Mesenchymal stem cell (in vitro differentiated cells and primary cell): ENCODE measurements around the gene MYO9B.

Source experiments
- DNase-seq: peaks from one replicate; pipeline ENCODE4 v3.0.0-alpha.2; 2013
- H2AFZ ChIP-seq: one replicate; pipeline ENCODE4 v1.6.1; 2013; ENCODE audit warnings: low read depth, mild to moderate bottlenecking, control low read depth, inconsistent platforms, low read length, moderate library complexity
- H2AK5ac ChIP-seq: 2 replicates; pipeline ENCODE4 v1.6.1; 2013; ENCODE audit warnings: low read length, moderate library complexity, mild to moderate bottlenecking, inconsistent platforms; ENCODE audit not compliant: severe bottlenecking
- H2BK120ac ChIP-seq: one replicate; pipeline ENCODE4 v1.6.1; 2013; ENCODE audit warnings: low read depth, mild to moderate bottlenecking, inconsistent platforms, low read length, moderate library complexity
- H2BK12ac ChIP-seq, 2 experiments: one replicate each; pipeline ENCODE4 v1.6.1; 2013; ENCODE audit warnings: inconsistent platforms in 2 of 2, low read length in 2 of 2, mild to moderate bottlenecking in 2 of 2, moderate library complexity in 2 of 2, control low read depth in 1 of 2
- H2BK15ac ChIP-seq: one replicate; pipeline ENCODE4 v1.6.1; 2013; ENCODE audit warnings: mild to moderate bottlenecking, low read depth, inconsistent platforms; ENCODE audit not compliant: poor library complexity, severe bottlenecking
- H2BK5ac ChIP-seq: 2 replicates; pipeline ENCODE4 v1.6.1; 2013; ENCODE audit warnings: low read depth, mild to moderate bottlenecking, low read length, control low read depth, inconsistent platforms; ENCODE audit not compliant: poor library complexity, severe bottlenecking
- H3K14ac ChIP-seq, 2 experiments: one replicate each; pipeline ENCODE4 v1.6.1; 2013; ENCODE audit warnings: inconsistent platforms in 2 of 2, low read length in 2 of 2, control low read depth in 1 of 2, mild to moderate bottlenecking in 1 of 2, moderate library complexity in 1 of 2
- H3K18ac ChIP-seq, 2 experiments: one replicate each; pipeline ENCODE4 v1.6.1; 2013; ENCODE audit warnings: inconsistent platforms in 2 of 2, low read length in 2 of 2, control low read depth in 1 of 2, low read depth in 1 of 2, mild to moderate bottlenecking in 1 of 2
- H3K23ac ChIP-seq, 2 experiments: one replicate each; pipeline ENCODE4 v1.6.1; 2013; ENCODE audit warnings: inconsistent platforms in 2 of 2, low read length in 2 of 2, mild to moderate bottlenecking in 2 of 2, moderate library complexity in 2 of 2, control low read depth in 1 of 2
- H3K27ac ChIP-seq: 2 replicates; pipeline ENCODE4 v1.5.1; 2013; ENCODE audit warnings: mild to moderate bottlenecking, moderate library complexity, low read length, control low read depth, inconsistent platforms; ENCODE audit not compliant: poor library complexity, severe bottlenecking
- H3K27me3 ChIP-seq, 2 experiments: 2 replicates each; pipeline versions ENCODE4 v1.6.1 to v1.7.0; 2013; ENCODE audit warnings: low read length in 2 of 2, mild to moderate bottlenecking in 2 of 2, moderate library complexity in 2 of 2, control low read depth in 1 of 2, inconsistent platforms in 1 of 2; ENCODE audit not compliant: control insufficient read depth in 1 of 2, insufficient read depth in 1 of 2
- H3K36me3 ChIP-seq, 2 experiments: 2 replicates each; pipeline versions ENCODE4 v1.6.1 to v1.7.0; 2013; ENCODE audit warnings: low read length in 2 of 2, control low read depth in 1 of 2, inconsistent platforms in 1 of 2, low read depth in 1 of 2, mild to moderate bottlenecking in 1 of 2; ENCODE audit not compliant: insufficient read depth in 2 of 2, control insufficient read depth in 1 of 2
- H3K4ac ChIP-seq, 2 experiments: one replicate each; pipeline ENCODE4 v1.6.1; 2013; ENCODE audit warnings: inconsistent platforms in 2 of 2, low read length in 2 of 2, mild to moderate bottlenecking in 2 of 2, moderate library complexity in 2 of 2, control low read depth in 1 of 2, low read depth in 1 of 2
- H3K4me1 ChIP-seq: 2 replicates; pipeline ENCODE4 v1.6.1; 2013; ENCODE audit warnings: low read depth, low read length, control low read depth; ENCODE audit not compliant: control insufficient read depth, insufficient read depth
- H3K4me2 ChIP-seq: 2 replicates; pipeline ENCODE4 v1.6.1; 2013; ENCODE audit warnings: low read length, mild to moderate bottlenecking, inconsistent platforms; ENCODE audit not compliant: poor library complexity, severe bottlenecking
- H3K4me3 ChIP-seq, 2 experiments: 2 replicates each; pipeline versions ENCODE4 v1.5.1 to v1.7.0; 2013; ENCODE audit warnings: low read length in 2 of 2, mild to moderate bottlenecking in 2 of 2, control low read depth in 1 of 2, low read depth in 1 of 2; ENCODE audit not compliant: insufficient read depth in 1 of 2
- H3K79me1 ChIP-seq: replicated peaks from 2 replicates; pipeline ENCODE4 v1.6.1; 2013; ENCODE audit warnings: mild to moderate bottlenecking, control low read depth, low read length, inconsistent platforms; ENCODE audit not compliant: poor library complexity, severe bottlenecking
- H3K9ac ChIP-seq: 2 replicates; pipeline ENCODE4 v1.7.0; 2013; ENCODE audit warnings: mild to moderate bottlenecking, low read length, moderate library complexity
- H3K9me3 ChIP-seq: 2 replicates; pipeline ENCODE4 v1.7.0; 2013; ENCODE audit warnings: mild to moderate bottlenecking, low read length; ENCODE audit not compliant: control insufficient read depth
- H4K8ac ChIP-seq: one replicate; pipeline ENCODE4 v1.6.1; 2013; ENCODE audit warnings: inconsistent platforms, mild to moderate bottlenecking, low read length, moderate library complexity
- H4K91ac ChIP-seq: one replicate; pipeline ENCODE4 v1.6.1; 2013; ENCODE audit warnings: mild to moderate bottlenecking, low read length, inconsistent platforms
- WGBS: methylation state at CpG from one replicate; pipeline ENCODE4 v1.1.7; 2013; ENCODE audit warnings: mixed read lengths; 5-methylcytosine and 5-hydroxymethylcytosine counted together

Gene MYO9B

DNA sequence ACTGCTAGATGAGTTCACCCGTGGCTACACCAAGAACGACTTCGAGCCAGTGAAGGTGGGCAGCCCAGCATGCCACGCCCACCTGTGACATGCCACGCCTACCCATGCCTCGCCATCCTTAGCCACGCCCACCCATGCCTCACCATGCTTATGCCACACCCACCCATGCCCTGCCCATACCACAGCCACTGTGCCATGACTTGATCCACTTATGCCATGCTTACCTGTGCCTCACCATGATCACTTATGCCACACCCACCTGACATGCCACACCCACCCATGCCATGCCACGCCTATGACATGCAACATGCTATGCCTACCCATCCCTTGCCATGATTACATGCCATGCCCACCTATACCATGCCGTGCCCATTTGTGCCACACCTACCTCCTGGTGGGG is 126.7 kb downstream of the MYO9B start:
- no peak overlapping the region for H4K91ac ChIP-seq
- no peak overlapping the region for H3K9ac ChIP-seq
- no peak overlapping the region for H3K14ac ChIP-seq
- H3K18ac ChIP-seq = no peak overlapping the region
- no peak overlapping the region for H2BK5ac ChIP-seq
- H3K36me3 ChIP-seq = peaks cover 91 to 93% of the 10 kb centered on the region in 2 experiments
- WGBS = 93% methylated on average over 9 of the region's 9 CpGs
- H3K79me1 ChIP-seq = peaks cover 9% of the 10 kb centered on the region
- H2BK12ac ChIP-seq = no peak overlapping the region
- no peak overlapping the region for H2BK15ac ChIP-seq
- no peak overlapping the region for H3K23ac ChIP-seq
- H3K27ac ChIP-seq = no peak overlapping the region
- H2AFZ ChIP-seq = no peak overlapping the region
- H3K9me3 ChIP-seq = no peaks in the 10 kb centered on the region
- no peaks in the 10 kb centered on the region for H3K27me3 ChIP-seq
- H2BK120ac ChIP-seq = no peak overlapping the region
- H3K4me2 ChIP-seq = no peak overlapping the region
- H4K8ac ChIP-seq = no peak overlapping the region
- H3K4me3 ChIP-seq = no peak overlapping the region
- no peaks in the 10 kb centered on the region for H3K4me1 ChIP-seq
- H2AK5ac ChIP-seq = no peak overlapping the region
- no peak for DNase-seq
- no peak overlapping the region for H3K4ac ChIP-seq

DNA sequence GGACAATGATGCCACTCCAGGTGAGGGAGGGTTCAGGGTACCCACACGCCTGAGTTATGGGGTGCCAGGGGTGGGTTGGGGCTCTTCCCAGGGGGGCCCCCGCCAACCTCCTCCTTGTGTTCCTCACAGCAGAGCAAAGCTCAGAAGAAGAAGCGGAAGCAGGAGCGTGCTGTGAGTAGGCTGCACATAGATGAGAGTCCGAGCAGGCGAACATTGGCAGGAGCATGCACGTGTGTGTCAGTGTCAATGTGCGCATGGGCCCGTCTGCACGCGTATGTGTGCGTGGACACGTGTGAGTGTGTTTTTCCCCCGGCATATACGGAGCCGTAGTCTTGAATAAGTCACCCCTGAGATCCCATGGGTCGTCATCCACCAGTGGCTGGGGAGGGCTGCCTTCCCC is 127.1 kb downstream of the MYO9B start:
- no peak overlapping the region for H2BK12ac ChIP-seq
- no peak overlapping the region for H4K8ac ChIP-seq
- peaks cover 9% of the 10 kb centered on the region for H3K79me1 ChIP-seq
- H3K4ac ChIP-seq = no peak overlapping the region
- H3K18ac ChIP-seq = no peak overlapping the region
- H3K4me3 ChIP-seq = no peak overlapping the region
- H3K23ac ChIP-seq = no peak overlapping the region
- no peak overlapping the region for H2BK15ac ChIP-seq
- no peak overlapping the region for H3K4me2 ChIP-seq
- no peak overlapping the region for H2AFZ ChIP-seq
- WGBS = 96% methylated on average over 17 of the region's 17 CpGs
- no peak overlapping the region for H2BK120ac ChIP-seq
- H3K9ac ChIP-seq = no peak overlapping the region
- no peak overlapping the region for H2AK5ac ChIP-seq
- H3K14ac ChIP-seq = no peak overlapping the region
- H2BK5ac ChIP-seq = no peak overlapping the region
- DNase-seq = no peak
- H3K27me3 ChIP-seq = no peaks in the 10 kb centered on the region
- no peak overlapping the region for H4K91ac ChIP-seq
- peaks cover 86 to 89% of the 10 kb centered on the region in 2 experiments for H3K36me3 ChIP-seq
- H3K9me3 ChIP-seq = no peaks in the 10 kb centered on the region
- H3K4me1 ChIP-seq = no peaks in the 10 kb centered on the region
- H3K27ac ChIP-seq = no peak overlapping the region

DNA sequence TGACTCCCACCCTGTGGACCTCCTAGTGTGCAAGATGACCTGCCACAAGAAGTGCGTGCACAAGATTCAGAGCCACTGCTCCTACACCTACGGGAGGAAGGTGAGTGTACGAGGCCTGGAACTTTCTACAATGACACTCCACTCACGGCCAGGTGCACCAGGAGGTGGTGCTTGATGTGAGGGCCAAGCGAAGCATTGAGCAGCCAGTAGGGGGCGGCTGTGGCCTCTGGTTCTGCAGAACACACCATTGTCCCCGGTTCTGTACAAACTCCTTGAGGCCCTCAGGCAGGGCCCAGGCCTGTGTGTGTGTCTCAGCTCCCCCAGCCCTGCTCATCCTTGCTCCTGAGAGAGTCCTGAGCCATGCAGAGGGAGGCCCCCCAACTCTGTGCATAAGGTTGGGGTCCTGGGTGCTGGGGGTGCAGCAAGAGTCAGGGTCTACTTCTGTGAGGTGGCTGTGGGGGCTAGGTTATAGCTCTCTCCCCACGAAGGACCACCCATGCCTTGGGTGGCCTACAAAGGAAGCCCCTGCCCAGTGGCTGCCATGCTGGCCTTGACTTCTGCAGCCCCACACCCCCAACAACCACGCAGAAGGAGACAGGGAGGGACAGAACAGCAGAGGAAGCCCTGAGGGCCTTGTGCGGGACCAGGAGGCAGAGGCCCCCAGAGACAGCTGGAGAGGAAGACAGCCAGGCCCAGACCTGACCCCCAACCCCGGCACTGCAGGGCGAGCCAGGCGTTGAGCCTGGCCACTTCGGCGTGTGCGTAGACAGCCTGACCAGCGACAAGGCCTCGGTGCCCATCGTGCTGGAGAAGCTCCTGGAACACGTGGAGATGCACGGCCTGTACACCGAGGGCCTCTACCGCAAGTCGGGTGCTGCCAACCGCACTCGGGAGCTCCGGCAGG is 129.9 kb downstream of the MYO9B start:
- H3K79me1 ChIP-seq = peaks cover 12% of the 10 kb centered on the region
- H2AK5ac ChIP-seq = no peak overlapping the region
- no peak overlapping the region for H3K4me2 ChIP-seq
- no peak overlapping the region for H3K23ac ChIP-seq
- peaks cover 84 to 88% of the 10 kb centered on the region in 2 experiments for H3K36me3 ChIP-seq
- H3K4ac ChIP-seq = no peak overlapping the region
- no peak overlapping the region for H4K91ac ChIP-seq
- 90% methylated on average over 27 of the region's 27 CpGs for WGBS
- H2BK12ac ChIP-seq = no peak overlapping the region
- peaks cover 7% of the 10 kb centered on the region for H3K4me1 ChIP-seq
- no peak overlapping the region for H3K14ac ChIP-seq
- no peak overlapping the region for H3K27ac ChIP-seq
- no peak overlapping the region for H4K8ac ChIP-seq
- H2BK5ac ChIP-seq = no peak overlapping the region
- no peaks in the 10 kb centered on the region for H3K27me3 ChIP-seq
- no peak overlapping the region for H2BK15ac ChIP-seq
- no peak overlapping the region for H2AFZ ChIP-seq
- peak; percentile 52 for DNase-seq
- H3K9ac ChIP-seq = no peak overlapping the region
- H2BK120ac ChIP-seq = no peak overlapping the region
- H3K9me3 ChIP-seq = no peaks in the 10 kb centered on the region
- H3K18ac ChIP-seq = no peak overlapping the region
- H3K4me3 ChIP-seq = no peak overlapping the region

DNA sequence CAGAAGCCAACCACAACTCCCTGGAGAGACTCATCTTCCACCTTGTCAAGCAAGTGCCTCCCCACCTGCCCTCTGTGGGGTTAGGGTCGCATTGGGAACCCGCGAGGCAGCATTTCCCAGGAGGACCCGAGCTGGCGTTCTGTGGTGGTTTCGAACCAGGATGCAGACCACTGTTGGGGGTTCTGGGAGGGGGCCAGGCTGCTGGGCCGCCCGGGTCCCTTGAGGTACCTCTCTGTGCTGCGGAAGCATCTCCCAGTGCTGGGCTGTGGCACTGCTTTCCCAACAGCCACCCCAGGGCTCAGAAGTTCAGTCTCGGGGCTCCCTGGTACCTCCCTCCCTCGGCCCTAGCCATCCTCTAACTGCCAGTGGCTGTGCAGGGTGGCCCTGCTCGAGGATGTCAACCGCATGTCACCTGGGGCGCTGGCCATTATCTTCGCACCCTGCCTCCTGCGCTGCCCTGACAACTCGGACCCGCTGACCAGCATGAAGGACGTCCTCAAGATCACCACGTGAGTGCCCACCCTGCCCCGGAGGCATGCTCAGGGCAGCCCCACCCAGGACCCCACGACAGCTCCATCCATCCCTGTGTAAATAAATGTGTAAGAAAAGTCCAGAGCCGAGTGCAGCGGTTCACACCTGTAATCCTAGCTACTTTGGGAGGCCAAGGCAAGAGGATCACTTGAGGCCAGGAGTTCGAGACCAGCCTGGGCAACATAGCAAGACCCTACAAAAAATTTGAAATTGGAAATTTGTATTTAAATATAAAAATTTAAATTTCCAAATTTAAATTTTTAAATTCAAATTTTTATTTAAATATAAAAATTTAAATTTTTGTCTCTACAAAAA is 131.4 kb downstream of the MYO9B start:
- peak overlapping the region; percentile 11 for H4K91ac ChIP-seq
- H3K27me3 ChIP-seq = no peaks in the 10 kb centered on the region
- H3K9me3 ChIP-seq = no peaks in the 10 kb centered on the region
- DNase-seq = no peak
- no peak overlapping the region for H4K8ac ChIP-seq
- H3K79me1 ChIP-seq = peaks cover 10% of the 10 kb centered on the region
- H3K27ac ChIP-seq = no peak overlapping the region
- WGBS = 97% methylated on average over 24 of the region's 25 CpGs
- no peak overlapping the region for H2BK15ac ChIP-seq
- no peak overlapping the region for H3K14ac ChIP-seq
- no peak overlapping the region for H3K23ac ChIP-seq
- H3K36me3 ChIP-seq = peaks cover 81 to 88% of the 10 kb centered on the region in 2 experiments
- H2AFZ ChIP-seq = no peak overlapping the region
- H3K9ac ChIP-seq = no peak overlapping the region
- H2BK120ac ChIP-seq = no peak overlapping the region
- H2AK5ac ChIP-seq = no peak overlapping the region
- no peak overlapping the region for H3K18ac ChIP-seq
- peaks cover 7% of the 10 kb centered on the region for H3K4me1 ChIP-seq
- H2BK12ac ChIP-seq = no peak overlapping the region
- H3K4me3 ChIP-seq = no peak overlapping the region
- H3K4me2 ChIP-seq = no peak overlapping the region
- H2BK5ac ChIP-seq = no peak overlapping the region
- no peak overlapping the region for H3K4ac ChIP-seq
